Osteoblast (primary cell): ENCODE data around the gene ADGRD1. TPM values are rescaled to one million over a fixed set of nuclear protein-coding genes. Genes with fewer than 3 reads are reported as not detected.

ENCODE experiments used
- DNase-seq: peaks from one replicate; pipeline ENCODE4 v3.0.0; 2011; ENCODE audit warnings: low spot score, mixed read lengths; ENCODE audit not compliant: insufficient read length; ENCODE audit errors: missing footprints
- H2AFZ ChIP-seq: 2 replicates; pipeline ENCODE4 v1.6.0; 2011; ENCODE audit warnings: mild to moderate bottlenecking, low read length
- H3K27ac ChIP-seq: 2 replicates; pipeline ENCODE4 v1.5.1; 2011; ENCODE audit warnings: mild to moderate bottlenecking, low read depth, low read length, moderate library complexity
- H3K27me3 ChIP-seq: 2 replicates; pipeline ENCODE4 v1.6.0; 2012; ENCODE audit warnings: mild to moderate bottlenecking, control low read depth, inconsistent platforms, low read length, moderate library complexity; ENCODE audit not compliant: insufficient read depth
- H3K36me3 ChIP-seq: 2 replicates; pipeline ENCODE4 v1.5.1; 2011; ENCODE audit warnings: mild to moderate bottlenecking, low read length, control low read depth, moderate library complexity; ENCODE audit not compliant: insufficient read depth
- H3K4me1 ChIP-seq: 2 replicates; pipeline ENCODE4 v1.5.1; 2011; ENCODE audit warnings: mild to moderate bottlenecking, low read length, control low read depth, moderate library complexity; ENCODE audit not compliant: insufficient read depth
- H3K4me2 ChIP-seq: 2 replicates; pipeline ENCODE4 v1.6.0; 2011; ENCODE audit warnings: mild to moderate bottlenecking, low read length; ENCODE audit not compliant: insufficient read depth
- H3K4me3 ChIP-seq: fragments of 200-600 bp; sonication (generic); 3 replicates; pipeline ENCODE4 v1.5.1; 2012; ENCODE audit warnings: mild to moderate bottlenecking, low read length, inconsistent platforms; ENCODE audit not compliant: insufficient read depth
- H3K79me2 ChIP-seq: 2 replicates; pipeline ENCODE4 v1.6.0; 2012; ENCODE audit warnings: mild to moderate bottlenecking, low read length, control low read depth, inconsistent platforms; ENCODE audit not compliant: insufficient read depth
- H3K9me3 ChIP-seq: 2 replicates; pipeline ENCODE4 v1.5.1; 2011; ENCODE audit warnings: low read depth, low read length, control low read depth
- H4K20me1 ChIP-seq: 2 replicates; pipeline ENCODE4 v1.6.0; 2012; ENCODE audit warnings: mild to moderate bottlenecking, low read length, control low read depth; ENCODE audit not compliant: insufficient read depth
- CTCF ChIP-seq: IDR thresholded peaks from 2 replicates; pipeline ENCODE4 v1.5.1; 2011; ENCODE audit warnings: mild to moderate bottlenecking, low read depth, low read length, moderate library complexity; ENCODE audit errors: extremely low read depth
- total RNA-seq: library from RNA; depleted of rRNA; stranded (reverse); fragments of >200 nt; gene quantifications from 2 replicates; pipeline ENCODE4 v1.2.3, GENCODE V29; 2012

The ADGRD1 gene
- total RNA-seq, 1 donor: 0.72 TPM

GRCh38 chr12:131053567-131053966 is 99.9 kb downstream of the ADGRD1 start:
- H3K4me2 ChIP-seq: no peak overlapping the region
- no peak for TF ChIP-seq CTCF

GRCh38 chr12:131054345-131055092 is 100.8 kb downstream of the ADGRD1 start:
- no peak overlapping the region for H3K27ac ChIP-seq
- H2AFZ ChIP-seq: no peak overlapping the region
- H3K79me2 ChIP-seq: no peaks in the 10 kb centered on the region
- TF ChIP-seq CTCF: no peak
- no peaks in the 10 kb centered on the region for H4K20me1 ChIP-seq
- H3K4me3 ChIP-seq: no peak overlapping the region
- no peaks in the 10 kb centered on the region for H3K27me3 ChIP-seq
- H3K4me1 ChIP-seq: no peaks in the 10 kb centered on the region
- no peak for DNase-seq
- no peak overlapping the region for H3K4me2 ChIP-seq
- H3K9me3 ChIP-seq: no peaks in the 10 kb centered on the region
- no peaks in the 10 kb centered on the region for H3K36me3 ChIP-seq

More at GRCh38 chr12:131053567-131053966, 99.9 kb downstream of the ADGRD1 start:
- Histone ChIP-seq H2AFZ (no peak overlapping the region), H3K27me3 (no peaks in the 10 kb centered on the region), H3K9me3 (no peaks in the 10 kb centered on the region), H3K27ac (no peak overlapping the region), H4K20me1 (no peaks in the 10 kb centered on the region), H3K36me3 (no peaks in the 10 kb centered on the region), H3K4me1 (no peaks in the 10 kb centered on the region), H3K4me3 (no peak overlapping the region), H3K79me2 (no peaks in the 10 kb centered on the region)
- no peak for DNase-seq

GRCh38 chr12:131055093-131055465 is 101.4 kb downstream of the ADGRD1 start:
- Histone ChIP-seq H3K4me2 (no peak overlapping the region), H3K27me3 (no peaks in the 10 kb centered on the region), H3K4me1 (no peaks in the 10 kb centered on the region), H3K36me3 (no peaks in the 10 kb centered on the region), H4K20me1 (no peaks in the 10 kb centered on the region), H3K9me3 (no peaks in the 10 kb centered on the region), H2AFZ (no peak overlapping the region), H3K27ac (no peak overlapping the region), H3K79me2 (no peaks in the 10 kb centered on the region), H3K4me3 (no peak overlapping the region)
- TF ChIP-seq CTCF: no peak
- no peak for DNase-seq

GRCh38 chr12:131055596-131056233 is 102.0 kb downstream of the ADGRD1 start:
- Histone ChIP-seq H3K4me1 (no peaks in the 10 kb centered on the region), H2AFZ (no peak overlapping the region), H3K4me2 (no peak overlapping the region), H3K36me3 (no peaks in the 10 kb centered on the region), H3K9me3 (no peaks in the 10 kb centered on the region), H3K27ac (no peak overlapping the region), H3K79me2 (no peaks in the 10 kb centered on the region), H3K27me3 (no peaks in the 10 kb centered on the region), H4K20me1 (no peaks in the 10 kb centered on the region), H3K4me3 (no peak overlapping the region)
- no peak for DNase-seq
- TF ChIP-seq CTCF: no peak
